GM21526 (cell line): ENCODE results near the gene PIK3R6.
"Not testable (repeated sequence)": the region's sequence is repeated elsewhere in the genome, so short reads cannot be mapped to it uniquely, and the experiment has no call there.

Experiments used
- ATAC-seq: cut with Tn5 transposase; IDR thresholded peaks from one replicate; pipeline ENCODE4 v1.9.1; 2021; ENCODE audit warnings: moderate library complexity; ENCODE audit not compliant: unreplicated experiment, low FRiP score

The PIK3R6 gene

DNA sequence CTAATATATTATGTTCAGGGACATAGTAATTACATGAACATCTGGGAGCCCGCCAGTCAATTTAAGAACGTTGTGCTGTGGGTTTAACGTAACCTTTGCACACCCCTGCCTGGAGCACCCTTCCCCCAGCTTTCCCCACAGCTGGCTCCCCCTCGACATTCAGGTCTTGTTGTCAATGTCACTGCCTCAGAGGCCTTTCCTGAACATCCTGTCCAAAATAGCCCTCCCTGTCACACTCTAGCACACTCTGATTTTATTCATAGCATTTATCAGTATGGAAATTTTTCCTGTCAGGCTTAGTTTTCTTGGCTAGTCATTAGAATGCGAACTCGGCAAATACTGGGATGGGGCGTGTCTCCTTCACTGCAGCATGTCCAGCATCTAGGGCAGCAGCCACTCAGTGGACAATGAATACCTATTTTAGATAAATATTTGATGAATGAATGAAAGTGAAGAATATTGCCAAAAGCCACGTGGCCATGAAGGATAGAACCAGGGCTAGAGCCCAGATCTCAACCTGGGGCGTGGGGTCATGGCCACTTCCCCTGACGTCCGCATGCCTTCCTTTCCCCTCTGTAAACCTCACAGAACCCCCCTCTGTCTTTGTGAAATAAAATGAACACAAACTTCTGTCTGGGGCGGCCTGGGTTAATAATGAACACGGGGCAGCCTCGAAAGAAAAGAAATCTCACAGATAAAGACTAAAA is 10.5 kb downstream of the PIK3R6 start:
- no peak for ATAC-seq

DNA sequence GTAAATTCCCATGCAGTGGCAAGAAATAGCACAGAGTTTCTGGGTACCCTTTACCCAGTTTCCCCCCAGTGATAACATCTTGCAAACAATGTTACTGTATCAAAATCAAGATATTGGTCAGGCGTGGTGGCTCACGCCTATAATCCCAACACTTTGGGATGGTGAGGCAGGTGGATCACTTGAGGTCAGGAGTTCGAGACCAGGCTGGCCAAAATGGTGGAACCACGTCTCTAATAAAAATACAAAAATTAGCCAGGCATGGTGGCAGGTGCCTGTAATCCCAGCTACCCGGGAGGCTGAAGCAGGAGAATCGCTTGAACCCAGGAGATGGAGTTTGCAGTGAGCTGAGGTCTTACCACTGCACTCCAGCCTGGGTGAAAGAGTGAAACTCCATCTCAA is 11.3 kb downstream of the PIK3R6 start:
- ATAC-seq, result not testable (repeated sequence)

DNA sequence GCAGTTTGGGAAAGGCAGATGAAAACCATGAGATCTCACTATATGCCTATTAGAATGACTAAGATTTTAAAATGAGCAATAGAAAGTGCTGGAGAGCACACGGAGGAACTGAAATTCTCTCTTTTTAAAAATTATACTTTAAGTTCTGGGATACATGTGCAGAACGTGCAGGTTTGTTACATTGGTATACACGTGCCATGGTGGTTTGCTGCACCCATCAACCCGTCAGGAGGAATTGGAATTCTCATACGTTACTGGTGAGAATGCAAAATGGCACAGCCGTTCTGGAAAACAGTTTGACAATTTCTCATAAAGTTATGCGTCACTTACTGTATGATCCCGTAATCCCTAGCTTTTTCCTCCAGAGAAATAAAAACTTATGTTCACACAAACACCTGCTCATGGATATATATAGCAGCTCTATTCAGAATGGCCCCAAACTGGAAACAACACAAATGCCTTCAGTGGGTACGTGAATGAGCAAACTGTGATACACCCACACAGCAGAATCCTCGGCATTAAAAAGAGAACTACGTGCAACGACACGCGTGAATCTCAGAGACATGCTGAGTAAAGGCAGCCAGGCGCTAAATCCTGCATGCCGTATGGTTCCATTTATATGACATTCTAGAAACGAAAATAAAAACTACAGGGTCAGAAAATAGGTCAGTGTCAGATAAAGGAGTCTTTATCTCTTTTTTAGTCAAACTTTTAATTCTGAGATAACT is 11.8 kb downstream of the PIK3R6 start:
- ATAC-seq, result no peak

DNA sequence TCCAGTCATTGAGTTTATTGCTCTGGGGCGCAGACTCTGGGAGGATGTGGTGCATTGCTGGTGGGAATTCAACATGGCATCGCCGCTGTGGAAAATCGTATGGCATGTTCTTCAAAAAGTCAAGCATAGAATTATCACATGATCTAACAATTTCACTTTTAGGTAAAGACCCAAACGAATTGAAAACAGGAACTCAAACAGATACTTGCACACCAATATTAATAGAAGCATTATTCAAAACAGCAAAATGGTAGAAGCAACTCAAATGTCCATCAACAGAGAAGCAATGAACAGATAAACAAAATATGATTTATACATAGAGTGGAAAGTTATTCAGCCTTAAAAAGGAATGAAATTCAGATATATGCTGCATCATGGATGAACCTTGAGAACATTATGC is 15.9 kb downstream of the PIK3R6 start:
- no peak for ATAC-seq

DNA sequence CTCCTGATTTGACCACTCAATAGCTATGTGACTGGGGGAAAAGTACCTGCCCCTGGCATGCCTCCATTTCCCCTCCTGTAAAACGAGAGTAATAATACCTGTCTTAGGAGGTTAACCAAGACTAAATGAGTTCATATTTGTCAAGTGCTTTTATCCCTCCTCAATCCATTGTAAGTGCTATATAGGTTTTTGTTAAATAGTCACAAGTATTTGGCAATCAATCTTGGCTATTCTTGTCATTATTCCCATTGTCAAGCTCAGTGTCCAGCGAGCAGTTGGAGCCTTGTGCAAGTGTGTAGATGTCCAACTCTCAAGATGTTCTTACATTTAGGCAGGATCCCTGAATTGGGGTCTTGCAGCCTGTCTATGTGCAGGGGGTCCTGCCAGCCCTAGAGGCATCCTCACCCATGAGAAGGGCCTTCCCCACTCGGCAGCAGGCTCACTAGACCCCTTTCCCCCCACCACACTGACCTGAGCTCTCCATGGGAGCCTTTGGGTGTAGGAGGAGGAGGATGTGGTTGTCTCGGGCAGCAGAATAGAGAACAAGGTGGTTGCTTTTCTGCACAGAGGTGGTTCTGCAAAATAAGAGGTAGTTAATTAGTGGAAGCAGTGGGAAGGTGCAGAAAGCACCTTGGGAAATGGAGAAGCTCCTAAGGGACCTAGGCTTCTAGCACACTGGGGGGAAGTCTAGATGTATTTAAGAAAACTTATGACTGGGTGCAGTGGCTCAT is 18.0 kb downstream of the PIK3R6 start:
- ATAC-seq, result no peak

DNA sequence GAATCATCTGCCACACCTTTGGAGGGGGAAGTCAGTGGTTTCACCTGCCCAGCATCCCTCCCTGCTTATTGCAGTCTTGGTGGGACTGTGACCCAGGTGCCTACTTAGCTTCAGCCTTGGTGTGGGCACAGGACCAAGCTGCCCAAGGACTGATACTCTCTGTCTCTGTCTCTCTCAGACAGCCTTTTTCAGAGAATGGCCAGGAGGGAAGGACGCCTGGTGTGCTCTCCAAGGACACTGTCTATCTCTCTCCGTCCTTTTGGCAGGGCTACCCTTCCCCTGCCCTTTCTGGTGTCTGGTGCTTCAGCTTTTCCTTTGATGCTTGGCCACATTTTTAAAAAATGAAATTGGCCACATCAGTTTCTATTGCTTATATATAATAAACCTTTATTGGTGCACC is 19.6 kb downstream of the PIK3R6 start:
- ATAC-seq, result no peak

DNA sequence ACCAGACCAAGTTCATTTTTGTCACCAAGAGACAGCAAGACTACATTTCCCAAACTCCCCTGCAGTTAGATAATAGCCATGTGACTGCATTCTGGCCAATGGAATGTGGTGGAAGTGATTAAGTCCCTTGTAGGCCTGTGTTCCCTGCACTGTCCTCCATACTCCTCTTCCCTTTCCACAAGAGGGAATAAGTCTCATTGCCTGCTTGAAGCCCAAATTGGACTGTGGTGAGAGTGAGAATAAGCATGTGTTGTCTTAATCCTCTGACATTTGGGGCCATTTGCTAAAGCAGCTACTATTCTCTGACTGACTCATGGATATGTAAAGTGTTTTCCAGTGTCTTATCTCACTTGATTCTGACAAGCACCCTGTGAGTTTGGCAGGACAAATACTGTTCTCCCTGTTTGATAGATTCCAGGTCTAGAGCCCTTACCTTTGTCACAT is 20.7 kb downstream of the PIK3R6 start:
- no peak for ATAC-seq

DNA sequence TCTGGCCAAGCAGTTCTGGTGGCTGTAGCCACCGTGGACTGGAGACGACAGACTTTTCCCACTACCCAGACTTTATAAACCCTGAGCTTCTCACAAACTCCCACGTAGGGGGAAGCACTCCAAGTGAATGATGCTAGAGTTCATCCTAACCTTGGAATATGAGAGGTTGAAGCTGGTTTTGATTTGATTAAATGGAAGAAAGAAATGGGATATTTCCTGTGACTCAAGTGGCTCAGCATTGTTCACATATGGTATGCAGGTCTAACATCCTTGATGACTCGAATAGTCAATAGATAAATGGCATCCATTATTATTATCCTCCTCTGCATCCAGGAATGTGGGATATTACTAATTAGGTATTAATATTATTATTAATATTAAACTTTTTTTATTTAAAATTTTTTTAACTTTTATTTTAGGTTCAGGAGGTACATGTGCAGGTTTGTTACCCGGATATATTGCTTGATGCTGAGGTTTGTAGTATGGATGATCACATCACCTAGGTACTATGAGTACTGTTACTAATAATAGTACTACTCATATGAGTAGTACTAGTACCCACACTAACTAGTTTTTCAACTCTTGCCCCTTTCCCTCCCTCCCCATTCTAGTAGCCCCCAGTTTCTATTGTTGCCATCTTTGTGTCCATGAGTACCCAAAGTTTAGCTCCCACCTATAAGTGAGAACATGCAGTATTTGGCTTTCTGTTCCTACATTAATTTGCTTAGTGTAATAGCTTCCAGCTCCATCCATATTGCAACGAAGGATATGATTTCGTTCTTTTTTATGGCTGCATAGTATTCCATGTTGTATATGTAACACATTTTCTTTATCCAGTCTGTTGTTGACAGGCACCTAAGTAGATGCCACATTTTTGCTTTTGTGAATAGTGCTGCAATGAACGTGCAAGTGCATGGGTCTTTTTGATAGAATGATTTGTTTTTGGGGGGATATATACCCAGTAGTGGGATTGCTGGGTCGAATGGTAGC is 22.9 kb downstream of the PIK3R6 start:
- ATAC-seq, result no peak

DNA sequence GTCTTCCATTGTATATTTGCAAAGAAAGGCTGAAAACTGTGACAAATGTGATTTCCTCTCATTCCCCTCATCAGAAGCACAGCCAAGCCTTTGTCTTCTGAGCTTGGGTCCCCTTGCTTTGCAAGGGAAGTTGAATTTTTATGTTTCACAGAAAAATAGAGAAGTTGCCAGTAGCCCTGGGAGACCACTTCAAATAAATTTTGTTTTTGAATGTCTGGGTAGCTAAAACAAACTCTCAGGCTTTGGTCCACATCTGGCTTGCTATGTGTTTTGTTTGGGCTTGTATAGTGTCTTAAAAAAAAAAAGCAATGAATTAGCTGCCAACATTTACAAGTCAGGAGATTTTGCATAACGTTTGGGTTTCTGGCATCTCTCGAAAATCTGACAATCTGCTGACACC is 24.1 kb downstream of the PIK3R6 start:
- ATAC-seq, result no peak

DNA sequence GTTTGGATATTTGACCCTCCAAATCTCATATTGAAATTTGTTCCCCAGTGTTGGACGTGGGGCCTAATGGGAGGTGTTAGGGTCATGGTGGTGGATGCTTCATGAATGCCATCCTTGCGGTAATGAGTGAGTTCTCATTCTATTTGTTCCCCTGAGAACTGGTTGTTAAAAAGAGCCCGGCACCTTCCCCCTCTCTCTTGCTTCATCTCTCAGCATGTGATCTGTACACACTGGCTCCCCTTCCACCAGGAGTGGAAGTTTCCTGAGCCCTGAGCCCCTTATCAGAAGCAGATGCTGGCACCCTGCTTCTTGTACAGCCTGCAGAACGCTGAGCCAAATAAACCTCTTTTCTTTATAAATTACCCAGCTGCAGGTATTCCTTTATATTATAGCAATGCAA is 25.6 kb downstream of the PIK3R6 start:
- no peak for ATAC-seq

DNA sequence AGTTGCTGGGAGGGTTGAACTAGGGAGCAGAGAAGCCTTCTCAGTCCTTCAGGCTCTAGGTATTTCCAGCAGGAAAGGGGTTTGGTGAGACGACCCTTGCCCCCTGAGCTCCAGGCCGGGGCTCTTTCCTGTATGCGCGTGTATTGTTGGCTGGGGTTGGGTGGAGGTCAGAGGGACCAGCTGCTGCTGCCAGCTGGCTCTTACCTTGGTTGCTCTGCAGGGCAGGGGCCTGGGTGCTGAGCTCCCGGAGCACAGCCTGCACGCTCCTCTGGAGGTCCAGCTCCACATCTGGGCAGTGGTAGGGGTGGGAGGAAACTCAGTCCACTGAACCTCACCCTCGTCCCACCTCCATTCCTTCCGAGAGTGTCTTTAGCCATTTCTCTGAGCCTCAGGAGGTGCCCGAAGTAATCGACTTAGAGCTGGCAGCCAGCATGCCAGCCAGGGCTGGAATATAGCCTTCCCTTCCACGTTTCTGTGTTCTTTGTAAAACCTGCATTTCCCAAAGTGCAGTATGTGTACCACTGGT is 28.0 kb downstream of the PIK3R6 start:
- no peak for ATAC-seq

DNA sequence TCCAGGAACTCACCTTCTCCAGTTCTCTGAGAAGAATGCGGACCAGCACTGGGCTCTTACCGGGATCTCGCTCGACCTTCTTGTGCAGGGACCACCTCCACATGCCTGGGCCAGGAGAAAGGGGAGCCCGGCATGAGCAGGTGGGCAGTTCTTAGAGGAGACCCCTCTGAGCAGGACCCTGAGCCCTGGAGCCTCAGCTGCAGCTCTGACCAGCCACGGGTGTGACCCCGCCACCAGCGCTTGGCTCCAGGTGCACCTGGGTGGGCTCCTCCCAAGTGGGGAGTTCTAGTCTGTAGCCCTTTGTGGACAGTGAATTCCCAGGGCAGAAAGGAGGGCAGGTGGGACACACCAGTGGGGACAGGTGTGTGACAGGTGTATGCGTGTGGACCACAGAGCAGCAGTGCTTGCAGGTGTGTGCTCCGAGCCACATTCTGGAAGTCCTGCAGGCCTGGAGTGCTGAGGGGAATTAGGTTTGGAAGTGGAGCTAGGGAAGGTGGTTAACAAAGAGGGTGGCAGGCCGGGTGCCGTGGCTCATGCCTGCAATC is 28.9 kb downstream of the PIK3R6 start:
- no peak for ATAC-seq

DNA sequence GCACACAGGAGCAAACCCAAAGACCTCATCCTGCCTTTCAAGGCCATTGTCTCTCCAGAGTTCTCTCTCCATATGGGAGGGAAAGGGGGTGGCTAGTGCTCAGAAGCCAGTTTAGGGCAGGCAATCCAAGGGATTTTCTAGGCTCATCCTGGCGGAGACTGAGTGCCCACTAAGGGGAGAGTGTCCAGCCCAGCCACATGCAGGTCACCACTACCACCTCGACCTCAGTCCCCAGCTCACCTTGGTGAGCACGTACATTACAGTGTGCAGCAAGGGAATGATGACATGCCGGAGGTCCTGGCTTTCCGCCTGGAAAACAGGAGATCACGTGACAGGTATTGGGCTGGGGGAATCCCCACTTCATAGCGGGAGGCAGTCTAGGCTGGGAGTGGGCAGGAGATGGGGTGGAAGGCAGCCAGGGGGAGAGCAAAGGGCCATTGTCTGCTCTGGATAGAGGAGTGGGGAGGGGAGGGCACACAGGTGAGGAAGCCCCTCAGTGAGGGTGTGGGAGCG is 29.9 kb downstream of the PIK3R6 start:
- ATAC-seq, result no peak

DNA sequence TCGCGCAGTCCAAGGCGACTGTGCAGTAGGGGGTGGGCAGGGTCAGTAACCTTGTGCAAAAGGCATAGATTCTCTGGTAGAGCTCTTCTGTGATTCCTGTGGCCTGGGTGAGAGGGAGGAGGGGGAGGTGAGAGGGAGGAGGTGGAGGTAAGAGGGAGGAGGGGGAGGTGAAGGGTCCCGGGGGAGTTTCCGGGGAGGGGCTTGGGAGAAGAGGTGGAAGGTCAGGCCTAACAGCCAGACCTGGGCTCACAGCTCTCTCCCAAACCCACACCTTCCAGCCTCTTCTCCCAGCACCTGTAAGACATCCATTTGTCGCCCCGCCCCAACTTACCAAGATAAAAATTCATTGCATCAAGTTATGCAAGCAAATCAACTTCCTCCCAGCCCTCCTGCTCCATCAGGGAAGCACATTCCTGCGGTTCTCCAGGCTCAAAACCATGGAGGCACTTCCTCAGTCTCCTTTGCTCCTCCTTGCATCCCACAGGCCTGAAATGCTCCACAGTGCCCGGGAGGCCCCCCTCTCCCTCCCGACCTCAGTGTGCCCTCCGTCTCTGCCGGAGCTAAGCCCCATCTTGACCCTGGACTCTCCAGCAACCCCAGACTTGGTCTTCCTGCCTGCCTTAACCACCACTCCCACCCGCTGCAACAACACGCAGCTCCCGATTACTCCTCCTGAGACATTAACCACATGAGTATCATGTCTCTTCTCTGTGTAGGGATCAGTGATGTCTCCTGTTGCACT is 30.5 kb downstream of the PIK3R6 start:
- ATAC-seq, result no peak

DNA sequence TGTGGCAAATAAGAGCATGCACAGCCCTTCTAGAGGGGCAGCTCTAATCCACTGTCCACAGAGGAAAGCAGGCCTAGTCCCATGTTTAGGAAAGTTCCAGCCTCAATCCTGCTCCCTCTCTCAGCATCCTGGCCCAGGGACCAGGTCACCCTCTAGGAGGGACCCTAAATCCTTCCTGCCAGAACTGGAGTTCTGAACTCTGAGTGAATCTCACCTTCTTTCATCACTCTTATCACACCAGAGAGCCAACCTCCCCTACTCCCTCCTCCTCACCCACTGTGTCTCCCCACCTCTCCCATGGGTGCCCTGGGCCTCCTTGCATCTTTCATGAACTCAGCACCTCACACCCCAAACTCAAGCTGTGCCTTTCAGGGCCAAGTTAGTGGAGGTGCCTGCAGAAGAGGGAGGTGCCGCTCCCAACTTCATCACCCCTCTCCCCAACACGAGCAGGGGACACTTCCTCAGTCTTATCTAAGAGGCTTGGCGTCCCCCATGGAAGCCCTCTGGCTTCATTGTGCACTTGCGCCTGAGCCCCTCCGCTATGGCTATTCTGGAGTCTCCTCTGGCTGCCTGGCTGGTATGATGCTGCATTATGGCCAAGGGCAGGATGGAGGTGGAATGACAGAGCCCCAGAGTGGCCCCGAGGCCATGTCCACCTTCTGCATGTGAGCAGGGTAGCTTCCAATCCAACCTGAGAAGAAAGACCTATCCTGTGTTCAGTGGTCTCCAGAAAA is 31.7 kb downstream of the PIK3R6 start:
- ATAC-seq, result no peak

DNA sequence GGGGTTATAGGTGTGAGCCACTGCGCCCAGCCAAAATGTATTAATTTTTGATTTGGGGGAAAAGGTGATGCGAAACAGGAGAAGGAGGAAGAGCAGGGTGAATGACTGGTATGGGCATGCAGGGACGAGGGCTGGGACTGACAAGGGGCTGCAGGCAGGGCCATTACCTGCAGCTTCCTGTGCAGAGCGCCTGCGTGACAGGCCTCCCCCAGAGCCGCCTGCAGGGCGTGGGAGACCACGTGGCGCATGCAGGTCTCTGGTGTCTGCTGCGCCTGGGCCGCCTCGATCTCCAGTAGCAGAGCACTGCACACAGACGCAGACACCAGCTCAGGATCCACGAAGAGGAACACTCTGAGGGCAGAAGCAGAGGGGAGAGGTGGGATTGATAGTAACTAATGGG is 32.4 kb downstream of the PIK3R6 start:
- ATAC-seq, result no peak

DNA sequence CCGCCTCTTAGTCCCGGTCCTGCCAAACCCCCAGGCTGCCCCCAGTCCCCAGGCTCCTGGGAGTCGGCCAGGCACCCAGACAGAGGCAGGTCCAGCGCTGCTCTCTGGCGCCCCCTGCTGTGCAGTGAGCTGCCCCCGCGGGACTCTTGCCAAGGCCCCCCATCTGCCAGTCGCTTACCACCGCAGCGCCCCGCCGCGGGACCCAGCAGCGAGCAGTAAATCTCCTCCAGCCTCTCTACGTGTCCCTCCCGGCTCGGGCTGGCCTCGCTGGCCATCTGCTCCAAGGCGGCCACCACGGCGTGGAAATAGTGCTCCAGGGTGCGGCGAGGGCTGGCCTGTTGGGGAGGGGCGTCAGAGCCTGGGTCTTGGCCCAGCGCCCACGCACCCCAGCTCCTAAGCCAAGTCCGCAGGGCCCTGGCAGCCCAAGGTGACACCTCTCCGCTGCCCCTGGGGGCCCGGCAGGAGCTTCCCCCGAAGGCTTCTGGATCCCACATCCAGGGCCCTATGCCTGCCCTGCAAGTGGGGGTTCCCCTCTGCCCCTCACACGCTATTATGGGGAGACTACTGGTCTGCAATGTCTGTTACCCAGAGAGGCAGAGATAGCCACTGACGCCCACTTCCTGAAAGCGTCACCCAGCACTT is 34.6 kb downstream of the PIK3R6 start:
- ATAC-seq, result no peak
